ENCODE data around the gene TRIO. TPM values are rescaled to one million over a fixed set of nuclear protein-coding genes. Genes with fewer than 3 reads are reported as not detected.

Gene TRIO
- total RNA-seq, 1 experiment from 2014 or later = 99.8 TPM

DNA sequence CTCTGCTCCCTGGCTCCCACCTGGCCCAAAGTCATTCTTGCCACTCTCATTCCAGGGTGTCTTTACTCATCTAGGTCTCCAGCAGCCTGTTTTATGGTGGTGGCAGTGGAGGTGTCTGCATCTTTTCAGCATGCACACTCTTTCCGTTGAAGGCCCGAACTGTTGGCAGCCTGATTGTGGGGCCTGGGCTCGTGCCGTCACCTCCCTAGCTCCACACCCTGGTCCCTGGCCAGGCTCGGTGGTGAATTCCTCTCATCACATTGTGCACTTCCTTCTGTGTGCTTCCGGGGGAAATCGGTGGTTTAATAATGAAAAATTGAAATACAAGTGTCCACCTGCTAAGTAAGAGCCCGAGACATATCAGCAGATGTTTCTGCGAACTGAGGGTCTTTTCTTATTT is 214.3 kb downstream of the TRIO start:
- BruUV-seq (replicated peaks) = no TSS peak
- ChIA-PET CTCF (no interaction called here), POLR2A (ENCODE audit: low non-redundant PET) (no interaction called here)
- Histone ChIP-seq H3K4me1 (ENCODE audit: insufficient read depth, low read length, poor library complexity, severe bottlenecking) (peaks cover 2% of the 10 kb centered on the region), H3K9me3 (ENCODE audit: low read depth, low read length, poor library complexity, severe bottlenecking) (no peaks in the 10 kb centered on the region), H3K4me3 (ENCODE audit: low read depth, low read length, poor library complexity, severe bottlenecking) (no peak overlapping the region), H3K27ac (ENCODE audit: low read depth, low read length, poor library complexity, severe bottlenecking) (no peak overlapping the region), H3K36me3 (ENCODE audit: insufficient read depth, low read length, poor library complexity, severe bottlenecking) (peaks cover 6% of the 10 kb centered on the region), H3K27me3 (replicated peaks; ENCODE audit: insufficient read depth, low read depth, low read length, poor library complexity) (no peaks in the 10 kb centered on the region)
- TF ChIP-seq, protein P1, sequence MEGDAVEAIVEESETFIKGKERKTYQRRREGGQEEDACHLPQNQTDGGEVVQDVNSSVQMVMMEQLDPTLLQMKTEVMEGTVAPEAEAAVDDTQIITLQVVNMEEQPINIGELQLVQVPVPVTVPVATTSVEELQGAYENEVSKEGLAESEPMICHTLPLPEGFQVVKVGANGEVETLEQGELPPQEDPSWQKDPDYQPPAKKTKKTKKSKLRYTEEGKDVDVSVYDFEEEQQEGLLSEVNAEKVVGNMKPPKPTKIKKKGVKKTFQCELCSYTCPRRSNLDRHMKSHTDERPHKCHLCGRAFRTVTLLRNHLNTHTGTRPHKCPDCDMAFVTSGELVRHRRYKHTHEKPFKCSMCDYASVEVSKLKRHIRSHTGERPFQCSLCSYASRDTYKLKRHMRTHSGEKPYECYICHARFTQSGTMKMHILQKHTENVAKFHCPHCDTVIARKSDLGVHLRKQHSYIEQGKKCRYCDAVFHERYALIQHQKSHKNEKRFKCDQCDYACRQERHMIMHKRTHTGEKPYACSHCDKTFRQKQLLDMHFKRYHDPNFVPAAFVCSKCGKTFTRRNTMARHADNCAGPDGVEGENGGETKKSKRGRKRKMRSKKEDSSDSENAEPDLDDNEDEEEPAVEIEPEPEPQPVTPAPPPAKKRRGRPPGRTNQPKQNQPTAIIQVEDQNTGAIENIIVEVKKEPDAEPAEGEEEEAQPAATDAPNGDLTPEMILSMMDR (conservative IDR thresholded peaks at IDR 0.05; ENCODE audit: low read depth, low read length) = no peak
- TF ChIP-seq EZH2 (IDR thresholded peaks at IDR 0.05; ENCODE audit: borderline replicate concordance, low read depth, low read length, poor library complexity, severe bottlenecking) = no peak
- DNase-seq (ENCODE audit: low spot score) = no peak
- intact Hi-C loops (cut with micrococcal nuclease; ENCODE audit: unreplicated experiment) = no loop called here

DNA sequence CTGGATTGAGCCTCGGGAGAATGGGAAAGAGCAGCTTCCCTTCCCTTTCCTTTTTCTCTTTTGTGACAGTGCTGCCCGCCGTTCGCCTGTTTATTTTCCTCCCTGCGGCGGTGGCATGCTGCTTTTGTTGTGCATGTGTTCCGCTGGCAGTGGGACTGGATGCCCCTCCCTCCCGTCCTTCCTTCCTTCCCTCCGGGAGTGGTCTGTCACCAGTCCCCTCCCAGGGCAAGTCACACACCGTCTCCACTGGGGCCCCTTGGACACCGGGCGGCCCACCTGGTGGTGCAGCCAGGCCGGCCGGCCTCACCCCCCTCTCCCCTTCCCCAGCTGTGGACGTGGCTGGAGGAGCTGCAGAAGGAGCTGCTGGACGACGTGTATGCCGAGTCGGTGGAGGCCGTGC is 214.7 kb downstream of the TRIO start:
- TF ChIP-seq, protein P1 (conservative IDR thresholded peaks at IDR 0.05; ENCODE audit: low read depth, low read length) = no peak
- no peak for TF ChIP-seq EZH2 (IDR thresholded peaks at IDR 0.05; ENCODE audit: borderline replicate concordance, low read depth, low read length, poor library complexity, severe bottlenecking)
- H3K4me3 ChIP-seq (ENCODE audit: low read depth, low read length, poor library complexity, severe bottlenecking) = no peak overlapping the region
- no TSS peak for BruUV-seq (replicated peaks)
- peaks cover 6% of the 10 kb centered on the region for H3K36me3 ChIP-seq (ENCODE audit: insufficient read depth, low read length, poor library complexity, severe bottlenecking)
- peaks cover 4% of the 10 kb centered on the region for H3K4me1 ChIP-seq (ENCODE audit: insufficient read depth, low read length, poor library complexity, severe bottlenecking)
- intact Hi-C loops (cut with micrococcal nuclease; ENCODE audit: unreplicated experiment) = no loop called here
- no peak overlapping the region for H3K27ac ChIP-seq (ENCODE audit: low read depth, low read length, poor library complexity, severe bottlenecking)
- ChIA-PET CTCF (no interaction called here), POLR2A (ENCODE audit: low non-redundant PET) (no interaction called here)
- no peaks in the 10 kb centered on the region for H3K9me3 ChIP-seq (ENCODE audit: low read depth, low read length, poor library complexity, severe bottlenecking)
- DNase-seq (ENCODE audit: low spot score) = no peak
- H3K27me3 ChIP-seq (replicated peaks; ENCODE audit: insufficient read depth, low read depth, low read length, poor library complexity) = no peaks in the 10 kb centered on the region

DNA sequence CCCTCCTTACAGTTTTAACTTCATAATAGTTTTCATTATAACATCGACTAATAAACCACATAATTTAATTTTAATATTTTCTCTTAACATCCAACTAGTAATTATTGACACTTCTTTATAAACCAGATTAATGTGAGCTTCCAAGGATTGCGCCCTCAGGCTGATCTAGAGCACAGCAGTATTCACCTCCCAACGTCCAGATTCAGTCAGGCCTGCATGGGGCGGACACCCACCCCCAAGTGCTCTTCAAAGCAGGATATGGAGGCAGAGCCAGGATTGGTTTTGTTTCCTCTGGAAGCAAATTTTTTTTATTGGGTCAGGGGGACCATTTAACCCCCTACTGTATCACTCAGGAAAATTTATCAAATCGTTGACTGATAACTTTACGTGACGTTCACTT is 215.4 kb downstream of the TRIO start:
- DNase-seq (ENCODE audit: low spot score) = no peak
- H3K4me3 ChIP-seq (ENCODE audit: low read depth, low read length, poor library complexity, severe bottlenecking) = no peak overlapping the region
- H3K4me1 ChIP-seq (ENCODE audit: insufficient read depth, low read length, poor library complexity, severe bottlenecking) = peaks cover 4% of the 10 kb centered on the region
- BruUV-seq (replicated peaks) = no TSS peak
- ChIA-PET CTCF (no interaction called here), POLR2A (ENCODE audit: low non-redundant PET) (no interaction called here)
- no peaks in the 10 kb centered on the region for H3K27me3 ChIP-seq (replicated peaks; ENCODE audit: insufficient read depth, low read depth, low read length, poor library complexity)
- TF ChIP-seq, protein P1 (conservative IDR thresholded peaks at IDR 0.05; ENCODE audit: low read depth, low read length) = no peak
- TF ChIP-seq EZH2 (IDR thresholded peaks at IDR 0.05; ENCODE audit: borderline replicate concordance, low read depth, low read length, poor library complexity, severe bottlenecking) = no peak
- intact Hi-C loops (cut with micrococcal nuclease; ENCODE audit: unreplicated experiment) = no loop called here
- peaks cover 6% of the 10 kb centered on the region for H3K36me3 ChIP-seq (ENCODE audit: insufficient read depth, low read length, poor library complexity, severe bottlenecking)
- H3K9me3 ChIP-seq (ENCODE audit: low read depth, low read length, poor library complexity, severe bottlenecking) = no peaks in the 10 kb centered on the region
- no peak overlapping the region for H3K27ac ChIP-seq (ENCODE audit: low read depth, low read length, poor library complexity, severe bottlenecking)

Data from A673 (cell line).